GM18517 (cell line): ENCODE measurements around the gene TMEM179.

Experiments
- ATAC-seq: cut with Tn5 transposase; IDR thresholded peaks from one replicate; pipeline ENCODE4 v1.9.1; 2021; ENCODE audit warnings: mild to moderate bottlenecking, moderate library complexity; ENCODE audit not compliant: unreplicated experiment

The TMEM179 gene

DNA sequence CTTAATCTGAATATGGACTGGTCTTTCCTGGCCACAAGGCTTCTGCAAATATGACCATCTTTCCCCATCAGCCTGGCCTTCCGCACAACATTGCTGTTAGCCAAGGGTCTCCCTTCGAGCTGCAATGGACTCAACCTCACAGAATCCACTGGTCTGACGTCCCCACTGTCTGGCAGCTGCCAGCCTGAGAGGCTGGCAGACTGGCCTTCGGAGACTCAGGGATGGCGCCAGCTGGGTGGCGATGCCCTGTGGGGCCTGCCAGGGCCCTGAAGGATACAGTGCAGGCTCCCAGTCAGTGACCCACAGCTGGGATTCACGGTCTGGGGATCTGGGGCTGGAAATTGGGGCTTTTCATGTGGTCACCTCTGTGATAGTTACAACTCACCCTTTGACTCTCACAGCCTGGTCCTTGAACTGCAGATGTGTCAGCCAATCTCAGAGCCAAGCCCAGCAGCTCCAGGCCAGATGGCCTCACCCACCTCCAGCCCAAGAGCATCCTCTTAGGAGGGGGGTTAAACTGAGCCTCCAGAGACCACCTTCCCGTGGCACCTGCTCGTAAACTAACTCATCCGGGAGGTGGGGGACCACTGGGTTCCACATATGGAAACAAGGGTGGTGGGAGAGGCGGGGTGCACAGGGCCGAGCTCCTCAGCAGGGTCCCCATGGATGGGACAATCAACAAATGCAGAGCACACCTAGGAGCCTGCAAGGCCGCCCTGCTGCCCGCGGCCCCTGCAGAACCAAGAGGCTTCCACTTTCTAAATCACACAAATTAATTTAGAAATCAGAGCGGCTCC, 46.1 kb downstream of the TMEM179 start:
- no peak for ATAC-seq

DNA sequence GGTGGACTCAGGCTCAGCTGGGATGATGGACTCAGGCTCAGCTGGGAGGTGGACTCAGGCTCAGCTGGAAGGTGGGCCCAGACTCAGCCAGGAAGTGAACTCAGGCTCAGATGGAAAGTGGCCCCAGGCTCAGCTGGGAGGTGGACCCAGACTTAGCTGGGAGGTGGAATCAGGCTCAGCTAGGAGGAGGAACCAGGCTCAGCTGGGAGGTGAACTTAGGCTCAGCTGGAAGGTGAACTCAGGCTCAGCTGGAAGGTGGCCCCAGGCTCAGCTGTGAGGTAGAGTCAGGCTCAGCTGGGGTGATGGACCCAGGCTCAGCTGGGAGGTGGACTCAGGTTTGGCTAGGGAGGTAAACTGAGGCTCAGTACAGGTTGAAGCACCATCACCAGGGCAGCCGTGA, 46.8 kb downstream of the TMEM179 start:
- ATAC-seq, result no peak

DNA sequence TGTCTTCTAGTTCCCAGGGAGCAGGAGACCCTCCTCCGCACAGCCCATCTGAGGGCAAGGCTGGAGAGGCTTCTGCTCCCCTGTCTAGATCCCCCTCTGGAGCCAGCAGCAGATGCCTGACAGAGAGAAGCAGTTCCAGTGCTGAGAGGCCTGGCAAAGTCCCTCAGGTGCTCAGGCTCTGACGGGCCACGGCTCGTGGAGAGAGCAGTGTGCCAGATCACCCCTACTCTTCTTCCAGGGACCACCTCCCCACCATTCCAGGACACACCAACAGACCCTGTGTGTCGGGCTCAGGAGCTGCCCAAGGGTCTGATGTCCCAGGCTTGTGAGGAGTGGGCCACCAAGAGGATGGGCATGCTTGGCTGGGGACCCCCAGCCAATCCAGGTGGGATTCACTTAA, 47.5 kb downstream of the TMEM179 start:
- ATAC-seq, result no peak

- no peak for ATAC-seq
Observed at GRCh38 chr14:104556256-104557021, 48.1 kb downstream of the TMEM179 start.

GRCh38 chr14:104555430-104556255, 48.9 kb downstream of the TMEM179 start:
- no peak for ATAC-seq

DNA sequence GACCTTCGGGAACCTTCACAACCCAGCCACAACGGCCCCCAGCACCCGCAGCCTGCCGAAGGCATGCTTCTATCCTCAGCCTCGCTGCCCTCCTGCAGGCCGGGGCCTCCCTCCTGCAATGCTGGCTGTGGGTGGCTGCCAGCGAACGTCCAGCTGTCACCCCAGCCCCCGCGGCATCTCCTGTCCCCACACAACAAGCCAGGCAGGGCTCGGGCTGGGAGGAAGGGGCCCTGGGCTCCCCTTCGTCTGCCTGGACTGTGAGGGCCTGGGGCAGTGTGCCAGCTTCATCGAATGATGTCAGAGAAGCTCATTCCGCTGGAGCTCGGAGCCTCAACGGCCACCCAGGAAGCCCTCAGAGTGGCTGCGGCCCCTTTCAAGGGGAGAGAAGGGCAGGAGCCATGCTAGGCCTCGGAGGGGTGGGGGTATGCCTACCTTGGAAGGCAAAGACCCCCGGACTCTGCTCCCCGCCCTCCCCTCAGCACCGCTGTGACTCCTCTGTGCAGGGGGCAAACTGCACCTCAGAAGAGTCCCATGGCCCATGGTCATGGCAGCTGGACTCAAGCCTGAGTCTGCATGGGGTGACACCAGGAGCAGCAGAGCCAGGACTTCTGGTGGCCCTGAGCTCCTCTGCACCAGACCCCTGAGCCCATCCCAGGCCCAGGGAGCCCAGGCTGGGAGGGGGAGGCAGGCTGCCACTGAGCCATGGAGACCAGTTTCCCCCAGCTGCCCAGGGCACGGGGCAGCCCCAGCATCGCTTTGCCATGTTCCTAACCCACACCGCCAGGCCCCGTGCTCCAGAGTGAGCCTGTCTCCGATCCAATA, 49.8 kb downstream of the TMEM179 start:
- no peak for ATAC-seq

DNA sequence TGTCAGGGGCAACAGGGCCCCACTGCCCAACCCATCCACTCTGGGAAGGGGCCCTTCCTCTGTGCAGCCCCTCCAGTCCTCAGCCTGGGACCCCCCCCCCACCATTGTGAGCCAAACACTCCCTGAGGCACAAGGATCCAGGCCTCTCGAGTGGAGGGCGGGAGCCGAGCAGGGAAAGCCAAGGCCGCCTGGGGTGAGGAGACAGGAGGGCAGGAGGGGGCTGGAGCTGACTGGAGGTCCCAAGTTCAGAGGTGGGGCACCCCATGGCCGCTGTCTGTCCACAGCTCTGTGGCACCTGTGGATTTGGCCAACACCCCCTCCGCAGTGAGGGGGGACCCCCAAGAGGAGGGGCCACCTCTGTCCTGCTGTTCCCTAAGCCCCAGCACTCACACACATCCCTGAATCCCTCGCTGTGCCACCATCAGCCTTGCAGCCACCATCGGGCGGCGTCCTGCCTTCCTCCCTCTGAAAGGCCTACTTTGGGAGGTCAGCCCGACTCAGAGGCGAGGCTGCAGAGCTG, 50.4 kb downstream of the TMEM179 start:
- no peak for ATAC-seq

- ATAC-seq, result no peak
Observed at GRCh38 chr14:104553166-104554087, 51.1 kb downstream of the TMEM179 start.

GRCh38 chr14:104552738-104553125, 51.8 kb downstream of the TMEM179 start:
- no peak for ATAC-seq

GRCh38 chr14:104551851-104552737, 52.5 kb downstream of the TMEM179 start:
- ATAC-seq, result no peak

DNA sequence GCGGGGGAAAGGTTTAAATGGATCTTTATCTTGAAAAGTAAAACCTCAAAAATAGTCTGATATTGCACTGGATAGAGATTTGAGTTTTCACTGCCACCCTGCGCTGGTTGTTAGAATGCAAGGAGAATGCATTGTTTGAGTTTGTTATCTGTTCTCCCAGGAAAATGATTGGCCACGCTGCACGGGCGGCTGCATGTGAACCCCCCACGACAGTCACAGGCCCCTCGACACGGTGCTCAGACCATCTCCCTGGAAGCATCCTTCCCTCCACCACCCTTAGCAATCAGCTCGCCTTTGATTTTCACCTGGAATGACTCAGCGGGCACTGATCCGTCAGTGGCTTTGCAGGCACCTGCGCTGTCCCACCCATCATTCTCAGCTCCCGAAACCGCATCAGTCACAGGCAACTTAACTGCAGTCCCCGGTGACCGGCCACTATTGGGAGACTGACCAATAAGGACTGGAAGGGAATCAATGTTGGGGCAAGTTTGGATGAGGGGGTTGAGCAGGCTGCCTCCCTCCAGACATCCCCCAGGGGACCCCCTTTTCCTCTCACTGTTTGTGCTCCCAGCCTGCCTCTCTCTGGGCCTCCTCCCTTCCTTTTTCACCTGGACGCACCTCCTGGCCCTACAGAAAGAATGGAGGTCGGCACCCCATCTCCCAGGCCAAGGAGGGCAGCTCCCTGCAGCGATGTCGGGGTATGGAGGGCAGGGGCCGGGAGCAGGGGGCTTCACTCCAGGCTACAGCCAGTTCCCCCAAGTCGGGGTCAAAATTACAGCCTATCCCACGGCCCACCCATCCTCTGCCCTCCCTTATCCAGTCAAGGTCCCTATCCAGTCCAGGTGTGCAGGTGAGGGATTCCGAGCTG, 53.5 kb downstream of the TMEM179 start:
- ATAC-seq, result no peak

GRCh38 chr14:104550340-104550860, 54.2 kb downstream of the TMEM179 start:
- no peak for ATAC-seq

GRCh38 chr14:104549536-104550339, 54.8 kb downstream of the TMEM179 start:
- ATAC-seq, result no peak

DNA sequence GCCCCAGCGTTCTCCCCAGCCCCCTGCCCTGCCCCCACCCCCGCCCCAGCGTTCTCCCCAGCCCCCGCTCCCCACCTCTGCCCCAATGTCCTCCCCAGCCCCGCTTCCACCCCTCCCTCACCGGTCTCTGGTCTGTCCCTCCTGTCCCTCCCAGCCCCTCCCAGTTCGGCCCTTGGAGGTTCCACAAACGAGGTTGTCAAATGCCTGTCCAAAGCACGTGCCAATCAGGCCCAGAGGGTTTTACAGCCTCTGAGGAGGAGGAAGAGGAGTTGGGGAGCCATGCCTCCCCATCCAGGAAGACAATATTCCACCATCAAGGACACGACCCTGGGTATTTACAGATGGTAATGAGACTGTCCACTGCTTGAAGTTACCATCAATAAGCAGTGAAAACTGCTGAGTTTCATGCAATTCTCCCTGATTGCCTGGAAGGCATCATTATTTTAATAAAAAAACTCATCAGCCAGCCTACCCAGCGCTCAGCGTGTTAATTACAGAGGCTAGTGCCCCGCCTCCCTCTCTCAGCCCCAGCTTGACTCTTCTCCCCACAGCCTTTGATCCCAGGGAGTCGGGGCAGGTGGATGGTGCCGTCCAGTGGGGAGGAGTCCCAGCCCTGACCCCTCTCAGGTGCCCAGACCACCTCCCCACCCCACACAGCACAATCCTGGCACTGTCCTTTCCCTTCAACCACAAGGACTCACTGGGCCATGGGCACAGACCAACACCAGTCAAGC, 55.6 kb downstream of the TMEM179 start:
- no peak for ATAC-seq

- no peak for ATAC-seq
Observed at GRCh38 chr14:104547998-104548700, 56.4 kb downstream of the TMEM179 start.
